ENCODE measurements around the gene FBRSL1. TPM values are rescaled to one million over a fixed set of nuclear protein-coding genes. Genes with fewer than 3 reads are reported as not detected.
A peak's percentile ranks its signal among the peaks of the same experiment; 100 is the strongest.
"Not testable (repeated sequence)": the region's sequence is repeated elsewhere in the genome, so short reads cannot be mapped to it uniquely, and the experiment has no call there.

Gene FBRSL1
- total and polyA plus RNA-seq, 9 of the 15 experiments (the other 6 are each of a cell fraction or from before 2014, with no cell fraction given): 0.24 to 129 (median 7.3) TPM

DNA sequence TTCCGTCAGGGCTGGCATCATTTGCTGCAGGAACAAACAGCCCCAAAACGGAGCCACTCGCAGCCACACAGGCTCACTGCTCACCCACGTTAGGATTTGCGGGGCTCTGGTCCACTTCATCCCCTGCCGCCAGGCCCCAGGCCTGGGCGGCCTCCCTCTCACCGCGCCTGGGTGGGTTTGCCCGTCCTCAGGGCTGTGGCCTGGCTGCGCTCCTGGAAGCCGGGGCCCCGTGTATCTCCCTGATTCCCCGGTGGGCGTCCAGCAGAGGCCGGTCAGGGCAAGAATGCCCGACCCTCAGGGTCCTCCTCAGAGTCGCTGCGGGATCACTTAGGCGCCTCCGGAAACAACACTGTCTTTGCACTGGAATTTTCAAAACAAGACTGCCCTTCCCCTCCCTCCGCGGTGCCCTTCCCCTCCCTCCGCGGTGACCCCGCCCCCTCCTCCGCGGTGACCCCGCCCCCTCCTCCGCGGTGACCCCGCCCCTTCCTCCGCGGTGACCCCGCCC lies 15.7 kb upstream of the FBRSL1 start:
- no peak for ATAC-seq
- CTCF ChIA-PET (ENCODE audit: low intra/inter-chr PET ratio): no interaction called here

DNA sequence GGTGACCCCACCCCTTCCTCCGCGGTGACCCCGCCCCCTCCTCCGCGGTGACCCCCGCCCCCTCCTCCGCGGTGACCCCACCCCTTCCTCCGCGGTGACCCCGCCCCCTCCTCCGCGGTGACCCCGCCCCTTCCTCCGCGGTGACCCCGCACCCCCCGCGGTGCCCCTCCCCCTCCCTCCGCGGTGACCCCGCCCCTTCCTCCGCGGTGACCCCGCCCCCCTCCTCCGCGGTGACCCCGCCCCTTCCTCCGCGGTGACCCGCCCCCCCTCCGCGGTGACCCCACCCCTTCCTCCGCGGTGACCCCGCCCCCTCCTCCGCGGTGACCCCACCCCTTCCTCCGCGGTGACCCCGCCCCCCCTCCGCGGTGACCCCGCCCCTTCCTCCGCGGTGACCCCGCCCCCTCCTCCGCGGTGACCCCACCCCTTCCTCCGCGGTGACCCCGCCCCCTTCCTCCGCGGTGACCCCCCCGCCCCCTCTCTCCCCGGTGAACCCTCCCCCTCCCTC lies 15.1 kb upstream of the FBRSL1 start:
- H3K36me3 ChIP-seq (ENCODE audit: control insufficient read depth, insufficient read depth, low read length); DNase-seq (ENCODE audit: extremely low read depth in 1 of 4, low spot score in 3 of 4); FAIRE-seq; H3K9ac ChIP-seq (ENCODE audit: insufficient read depth in 1 of 2, low read depth in 2 of 2, low read length in 2 of 2); ATAC-seq; H3K4me2 ChIP-seq (ENCODE audit: insufficient read depth, low read length); H3K9me3 ChIP-seq (replicated peaks; ENCODE audit: control insufficient read depth, insufficient read depth, low read depth, low read length); POLR2A ChIA-PET; BruUV-seq (replicated peaks); CTCF ChIA-PET (ENCODE audit: low intra/inter-chr PET ratio); in situ Hi-C loops (cut with MboI); H4K20me1 ChIP-seq (replicated peaks; ENCODE audit: control insufficient read depth, insufficient read depth, low read length); H3K79me2 ChIP-seq (ENCODE audit: control insufficient read depth, insufficient read depth, low read length); H3K4me3 ChIP-seq; H2AFZ ChIP-seq (ENCODE audit: low read depth, low read length); H3K9me1 ChIP-seq (ENCODE audit: control insufficient read depth, insufficient read depth, low read length); H3K27ac ChIP-seq (ENCODE audit: extremely low read depth, low read depth, low read length); TF ChIP-seq NR2C2 (CRISPR knock-in tag; IDR thresholded peaks at IDR 0.05): not testable (repeated sequence)
- no CpG with 5 or more reads among the region's 56 CpGs for WGBS (ENCODE audit: insufficient coverage, low coverage, missing lambda C conversion rate)
- TF ChIP-seq, protein P1, sequence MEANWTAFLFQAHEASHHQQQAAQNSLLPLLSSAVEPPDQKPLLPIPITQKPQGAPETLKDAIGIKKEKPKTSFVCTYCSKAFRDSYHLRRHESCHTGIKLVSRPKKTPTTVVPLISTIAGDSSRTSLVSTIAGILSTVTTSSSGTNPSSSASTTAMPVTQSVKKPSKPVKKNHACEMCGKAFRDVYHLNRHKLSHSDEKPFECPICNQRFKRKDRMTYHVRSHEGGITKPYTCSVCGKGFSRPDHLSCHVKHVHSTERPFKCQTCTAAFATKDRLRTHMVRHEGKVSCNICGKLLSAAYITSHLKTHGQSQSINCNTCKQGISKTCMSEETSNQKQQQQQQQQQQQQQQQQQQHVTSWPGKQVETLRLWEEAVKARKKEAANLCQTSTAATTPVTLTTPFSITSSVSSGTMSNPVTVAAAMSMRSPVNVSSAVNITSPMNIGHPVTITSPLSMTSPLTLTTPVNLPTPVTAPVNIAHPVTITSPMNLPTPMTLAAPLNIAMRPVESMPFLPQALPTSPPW (CRISPR knock-in tag; IDR thresholded peaks at IDR 0.05): peak; percentile 79
- TF ChIP-seq GABPA (tag; conservative IDR thresholded peaks at IDR 0.05; ENCODE audit: low read depth) (peak; percentile 39), NR2C2 (tag; IDR thresholded peaks at IDR 0.05) (peak; percentile 81)
- peaks cover 6 to 61% of the 10 kb centered on the region in 2 experiments; a peak in 3 of 5 replicates for H3K4me1 ChIP-seq (replicated peaks in 1 of 2; ENCODE audit: control insufficient read depth in 2 of 2, insufficient read depth in 2 of 2, low read length in 2 of 2)
- H3K27me3 ChIP-seq (ENCODE audit: control insufficient read depth in 2 of 2, insufficient read depth in 2 of 2, low read length in 2 of 2): peaks cover 8 to 12% of the 10 kb centered on the region in 2 experiments; a peak in 4 of 5 replicates
- intact Hi-C loops (cut with micrococcal nuclease): loop anchor here (5.0 kb wide), 1 partner anchor 47 kb away; no protein-coding TSS in a partner anchor

More for the DNA sequence above, 15.7 kb upstream of the FBRSL1 start:
- Histone ChIP-seq H3K36me3 (ENCODE audit: control insufficient read depth, insufficient read depth, low read length) (no peaks in the 10 kb centered on the region), H3K79me2 (ENCODE audit: control insufficient read depth, insufficient read depth, low read length) (no peaks in the 10 kb centered on the region), H3K27ac (ENCODE audit: extremely low read depth, low read depth, low read length) (0 out of 3 replicates have a peak overlapping the region, but pooled peaks have one; percentile 13), H3K9me1 (ENCODE audit: control insufficient read depth, insufficient read depth, low read length) (no peaks in the 10 kb centered on the region), H3K27me3 (ENCODE audit: control insufficient read depth in 2 of 2, insufficient read depth in 2 of 2, low read length in 2 of 2) (peaks cover 3 to 7% of the 10 kb centered on the region in 2 experiments; a peak in 4 of 5 replicates), H3K4me3 (no peak overlapping the region), H4K20me1 (replicated peaks; ENCODE audit: control insufficient read depth, insufficient read depth, low read length) (0 out of 2 replicates have a peak, but pooled peaks cover 2% of the 10 kb centered on the region), H3K4me1 (replicated peaks in 1 of 2; ENCODE audit: control insufficient read depth in 2 of 2, insufficient read depth in 2 of 2, low read length in 2 of 2) (peaks cover 6 to 56% of the 10 kb centered on the region in 2 experiments; a peak in 3 of 5 replicates), H2AFZ (ENCODE audit: low read depth, low read length) (no peak overlapping the region), H3K9me3 (replicated peaks; ENCODE audit: control insufficient read depth, insufficient read depth, low read depth, low read length) (peaks cover 4% of the 10 kb centered on the region; the same call in 1 of the 2 replicates), H3K9ac (ENCODE audit: insufficient read depth in 1 of 2, low read depth in 2 of 2, low read length in 2 of 2) (no peak overlapping the region), H3K4me2 (ENCODE audit: insufficient read depth, low read length) (peak overlapping the region; percentile 33; the same call in 1 of the 2 replicates)
- BruUV-seq (replicated peaks): no TSS peak
- in situ Hi-C loops (cut with MboI): no loop called here
- DNase-seq (ENCODE audit: extremely low read depth in 1 of 4, low spot score in 3 of 4): no peak
- POLR2A ChIA-PET: no interaction called here
- FAIRE-seq: no peak
- intact Hi-C loops (cut with micrococcal nuclease): no loop called here
- WGBS (ENCODE audit: insufficient coverage, low coverage, missing lambda C conversion rate): 89% methylated on average over 14 of the region's 35 CpGs
- TF ChIP-seq GABPA (tag; conservative IDR thresholded peaks at IDR 0.05; ENCODE audit: low read depth) (peak; percentile 47), NELFE (IDR thresholded peaks at IDR 0.05; ENCODE audit: insufficient read depth, insufficient read length) (no peak)
